A549 (cell line): Measurements from ENCODE around the gene SZT2. TPM values are rescaled to one million over a fixed set of nuclear protein-coding genes. Genes with fewer than 3 reads are reported as not detected.
A peak's percentile ranks its signal among the peaks of the same experiment; 100 is the strongest.

Experiments
- ATAC-seq, 2 experiments: fragments of 200-7000 bp in 1 of 2; fragments of >200 bp in 1 of 2; cut with Nextera tagmentation in 1 of 2; cut with Tn5 transposase in 1 of 2; 3 replicates each; pipeline versions ENCODE4 v1.8.0 to v1.9.1; 2018 to 2020; ENCODE audit warnings: mild to moderate bottlenecking in 1 of 2, moderate library complexity in 1 of 2
- CTCF ChIA-PET: fragments of 300-600 bp; sonication (Branson Sonifier 250); formaldehyde crosslinking; extraction: SDS; loops from one replicate; lab custom pipeline; 2021; ENCODE audit warnings: antibody characterized with exemption, inconsistent platforms; lab: Yijun Ruan, JAX
- POLR2A ChIA-PET: fragments of 350-600 bp; formaldehyde crosslinking; extraction: SDS; loops from one replicate; lab custom pipeline; 2021; ENCODE audit warnings: antibody characterized with exemption, inconsistent platforms; lab: Yijun Ruan, JAX
- DNase-seq, 2 experiments: peaks; one replicate each; pipeline versions ENCODE4 v3.0.0 to v3.0.0-alpha.2; 2011 to 2016; ENCODE audit warnings: low read depth in 1 of 2, low spot score in 1 of 2
- FAIRE-seq: peaks from 2 replicates; lab custom pipeline; 2011; peaks lifted over from hg19 to GRCh38; lab: Jason Lieb, UNC
- H3K27ac ChIP-seq, 2 experiments: fragments of >200 bp; sonication (Bioruptor Twin); formaldehyde crosslinking; 3 replicates each; pipeline ENCODE4 v1.5.1; 2016 to 2017
- H3K4me1 ChIP-seq: fragments of >200 bp; sonication (Bioruptor Twin); formaldehyde crosslinking; 3 replicates; pipeline ENCODE4 v1.6.1; 2016
- H3K4me2 ChIP-seq: fragments of >200 bp; sonication (Bioruptor Twin); formaldehyde crosslinking; 3 replicates; pipeline ENCODE4 v1.6.1; 2016
- H3K4me3 ChIP-seq: fragments of >200 bp; sonication (Bioruptor Twin); formaldehyde crosslinking; 3 replicates; pipeline ENCODE4 v1.5.1; 2016
- H3K9me3 ChIP-seq: fragments of >200 bp; sonication (Bioruptor Twin); formaldehyde crosslinking; 3 replicates; pipeline ENCODE4 v1.6.1; 2016
- BHLHE40 ChIP-seq: IDR thresholded peaks from 2 replicates; pipeline ENCODE4 v1.6.1; 2012; ENCODE audit warnings: low read depth, low read length, inconsistent platforms
- EHF ChIP-seq: fragments of 250-450 bp; sonication (Bioruptor Pico); IDR thresholded peaks from 2 replicates; pipeline ENCODE4 v1.5.0; 2020; ENCODE audit warnings: mild to moderate bottlenecking
- FOSB ChIP-seq: fragments of 250-450 bp; sonication (Bioruptor Pico); IDR thresholded peaks from 2 replicates; pipeline ENCODE4 v1.5.0; 2020; ENCODE audit warnings: mild to moderate bottlenecking, moderate library complexity
- FOSL2 ChIP-seq, 2 experiments: fragments of 450-650 bp in 1 of 2; fragments of >200 bp in 1 of 2; sonication (Bioruptor Twin) in 1 of 2; formaldehyde crosslinking; IDR thresholded peaks; 2 replicates each; pipeline versions ENCODE4 v1.5.0 to v1.6.1; 2016 to 2020; ENCODE audit warnings: mild to moderate bottlenecking in 1 of 2, moderate library complexity in 1 of 2
- GATA3 ChIP-seq: IDR thresholded peaks from 2 replicates; pipeline ENCODE4 v1.6.1; 2012; ENCODE audit warnings: borderline replicate concordance
- HOXA7 ChIP-seq: fragments of 250-450 bp; sonication (Bioruptor Pico); IDR thresholded peaks from 2 replicates; pipeline ENCODE4 v1.5.0; 2020; ENCODE audit warnings: mild to moderate bottlenecking, moderate library complexity
- JUN ChIP-seq, 2 experiments: fragments of >200 bp; sonication (Bioruptor Twin); formaldehyde crosslinking; IDR thresholded peaks; 2 replicates in 1 of 2; 3 replicates in 1 of 2; pipeline ENCODE4 v1.6.1; 2016 to 2017
- KDM5A ChIP-seq: fragments of 200-600 bp; sonication (generic); IDR thresholded peaks from 2 replicates; pipeline ENCODE4 v1.6.1; 2016; ENCODE audit warnings: antibody characterized with exemption, mild to moderate bottlenecking
- MAZ ChIP-seq: fragments of 150-350 bp; IDR thresholded peaks from 2 replicates; pipeline ENCODE4 v1.6.1; 2014; ENCODE audit warnings: antibody characterized with exemption, low read depth, low read length, borderline replicate concordance
- RNF2 ChIP-seq: fragments of 200-600 bp; sonication (generic); IDR thresholded peaks from 2 replicates; pipeline ENCODE4 v1.6.1; 2016; ENCODE audit warnings: low read depth, mild to moderate bottlenecking, antibody characterized with exemption, moderate library complexity, borderline replicate concordance
- SREBF2 ChIP-seq: fragments of 450-650 bp; IDR thresholded peaks from 2 replicates; pipeline ENCODE4 v1.6.1; 2014; ENCODE audit warnings: mild to moderate bottlenecking, moderate library complexity
- TFCP2L1 ChIP-seq: fragments of 250-450 bp; sonication (Bioruptor Pico); IDR thresholded peaks from 2 replicates; pipeline ENCODE4 v1.5.0; 2021; ENCODE audit warnings: mild to moderate bottlenecking
- ZC3H11A ChIP-seq: fragments of 450-650 bp; IDR thresholded peaks from 2 replicates; pipeline ENCODE4 v1.6.1; 2014; ENCODE audit warnings: antibody characterized with exemption, mild to moderate bottlenecking
- ZNF302 ChIP-seq: fragments of 250-450 bp; sonication (Bioruptor Pico); IDR thresholded peaks from 2 replicates; pipeline ENCODE4 v1.9.0; 2021; ENCODE audit warnings: inconsistent platforms, mild to moderate bottlenecking, moderate library complexity
- WGBS: methylation state at CpG from one replicate; pipeline ENCODE4 v1.1.6; 2017; ENCODE audit errors: missing lambda C conversion rate; 5-methylcytosine and 5-hydroxymethylcytosine counted together
- polyA plus RNA-seq, 4 experiments: library from polyadenylated mRNA; depleted of rRNA in 3 of 4; stranded (reverse); fragments of >200 nt; fragmentation: RNase III in 1 of 4; extraction: RNeasy Plus Mini Kit Qiagen cat#74134 plus additional on column Dnase treatment in 1 of 4; gene quantifications; 2 replicates in 3 of 4; 3 replicates in 1 of 4; pipeline ENCODE4 v1.2.3, GENCODE V29; 2011 to 2017
- TF ChIP-seq, protein P1 (sequence below): fragments of 450-650 bp; IDR thresholded peaks from 2 replicates; pipeline ENCODE4 v1.6.1; 2014; ENCODE audit warnings: antibody characterized with exemption
- TF ChIP-seq, protein P2 (sequence below): fragments of >200 bp; sonication (Bioruptor Twin); formaldehyde crosslinking; IDR thresholded peaks from 3 replicates; pipeline ENCODE4 v1.6.1; 2016
- TF ChIP-seq, protein P3 (sequence below): fragments of 250-450 bp; sonication (Bioruptor Pico); IDR thresholded peaks from 2 replicates; pipeline ENCODE4 v1.5.0; 2021; ENCODE audit warnings: mild to moderate bottlenecking, moderate library complexity, borderline replicate concordance
- TF ChIP-seq, protein P4 (sequence below): fragments of >200 bp; sonication (Bioruptor Twin); formaldehyde crosslinking; IDR thresholded peaks from 3 replicates; pipeline ENCODE4 v1.5.1; 2016
- TF ChIP-seq, protein P5 (sequence below): fragments of >200 bp; sonication (Bioruptor Twin); formaldehyde crosslinking; IDR thresholded peaks from 2 replicates; pipeline ENCODE4 v1.6.1; 2016

The SZT2 gene
- polyA plus RNA-seq, 2 of the 4 experiments (the other 2 are of a cell fraction) = 6.1 to 6.5 TPM

DNA sequence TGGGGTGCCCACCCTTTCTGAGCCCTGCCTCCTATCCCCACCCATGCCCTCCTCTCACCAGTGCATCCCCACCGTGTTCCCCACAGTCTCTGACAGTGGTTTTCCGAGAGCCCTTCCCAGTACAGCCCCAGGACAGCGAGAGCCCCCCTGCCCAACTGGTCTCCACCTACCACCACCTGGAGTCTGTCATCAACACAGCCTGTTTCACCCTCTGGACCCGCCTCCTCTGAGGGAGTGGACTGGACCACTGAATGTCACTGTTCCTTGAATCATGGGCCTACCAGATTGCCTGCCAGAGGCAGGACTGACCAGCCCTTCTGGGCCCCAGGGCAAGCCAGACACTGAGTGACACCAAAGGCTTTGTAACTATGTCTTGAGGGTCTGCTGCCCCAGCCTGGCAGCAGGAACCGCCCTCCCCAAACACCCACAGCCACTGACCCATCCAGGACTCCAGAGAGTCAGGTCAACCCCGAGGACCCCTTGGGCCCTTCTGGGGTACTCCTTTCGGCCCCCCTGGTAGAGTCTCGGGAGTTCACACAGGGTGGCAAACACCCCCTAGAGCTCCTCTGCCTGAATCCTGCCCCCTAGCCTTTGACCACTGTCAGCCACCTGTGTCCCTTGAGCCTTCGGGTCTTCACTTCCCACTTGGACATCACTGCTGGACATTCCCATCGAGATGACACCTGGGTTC lies 60.7 kb downstream of the SZT2 start:
- TF ChIP-seq HOXA7 (CRISPR knock-in tag) = no peak
- TF ChIP-seq, protein P1, sequence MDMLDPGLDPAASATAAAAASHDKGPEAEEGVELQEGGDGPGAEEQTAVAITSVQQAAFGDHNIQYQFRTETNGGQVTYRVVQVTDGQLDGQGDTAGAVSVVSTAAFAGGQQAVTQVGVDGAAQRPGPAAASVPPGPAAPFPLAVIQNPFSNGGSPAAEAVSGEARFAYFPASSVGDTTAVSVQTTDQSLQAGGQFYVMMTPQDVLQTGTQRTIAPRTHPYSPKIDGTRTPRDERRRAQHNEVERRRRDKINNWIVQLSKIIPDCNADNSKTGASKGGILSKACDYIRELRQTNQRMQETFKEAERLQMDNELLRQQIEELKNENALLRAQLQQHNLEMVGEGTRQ = no peak
- TF ChIP-seq RNF2 = no peak
- TF ChIP-seq SREBF2 = no peak
- TF ChIP-seq KDM5A = no peak
- TF ChIP-seq GATA3 = no peak
- TF ChIP-seq EHF (CRISPR knock-in tag) = no peak
- DNase-seq = no peak
- ATAC-seq = no peak
- no peaks in the 10 kb centered on the region for H3K9me3 ChIP-seq
- H3K27ac ChIP-seq = no peak overlapping the region
- CTCF ChIA-PET = interaction anchor here (0.9 kb wide), 1 partner anchor 79 kb away, joined by 3 read pairs; no protein-coding TSS in a partner anchor
- H3K4me2 ChIP-seq = no peak overlapping the region
- WGBS = 95% methylated on average over 9 of the region's 10 CpGs
- no peak overlapping the region for H3K4me3 ChIP-seq
- POLR2A ChIA-PET = no interaction called here
- peaks cover 10% of the 10 kb centered on the region; the same call in 2 of the 3 replicates for H3K4me1 ChIP-seq
- FAIRE-seq = no peak

DNA sequence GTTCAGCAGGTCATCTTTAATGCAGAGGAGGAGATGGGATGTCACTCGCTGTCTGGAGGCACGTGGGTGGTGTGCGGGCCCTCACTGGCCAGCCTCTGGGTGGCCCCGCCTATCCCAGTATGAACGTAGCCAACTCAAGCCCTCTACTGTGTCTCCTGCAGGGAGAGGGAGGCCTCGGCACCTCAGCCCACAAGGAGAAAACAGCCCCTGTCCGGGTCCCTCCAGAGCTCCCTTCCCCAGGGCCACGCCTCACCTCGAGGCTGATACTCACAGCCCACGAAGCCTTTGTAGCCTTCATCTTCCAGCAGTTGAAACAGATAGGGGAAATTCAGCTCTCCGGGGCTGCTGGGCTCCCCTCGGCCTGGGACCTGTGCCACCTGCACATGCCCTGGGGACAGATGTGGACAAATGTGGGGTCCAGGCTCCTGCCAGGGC lies 61.5 kb downstream of the SZT2 start:
- Histone ChIP-seq H3K4me1 (peaks cover 10% of the 10 kb centered on the region; the same call in 2 of the 3 replicates), H3K9me3 (no peaks in the 10 kb centered on the region), H3K27ac (no peak overlapping the region), H3K4me2 (no peak overlapping the region), H3K4me3 (no peak overlapping the region)
- peak in 1 of 2 experiments; percentile 9; a peak in 1 of 6 replicates for ATAC-seq
- POLR2A ChIA-PET = no interaction called here
- CTCF ChIA-PET = interaction anchor here (0.9 kb wide), 1 partner anchor 78 kb away, joined by 3 read pairs; no protein-coding TSS in a partner anchor
- no peak for FAIRE-seq
- no peak for DNase-seq
- WGBS = no CpG with 5 or more reads among the region's 12 CpGs
- TF ChIP-seq TFCP2L1 = no peak
- TF ChIP-seq JUN (IDR thresholded peaks at IDR 0.05) = no peak
- no peak for TF ChIP-seq ZC3H11A
- TF ChIP-seq, protein P2, sequence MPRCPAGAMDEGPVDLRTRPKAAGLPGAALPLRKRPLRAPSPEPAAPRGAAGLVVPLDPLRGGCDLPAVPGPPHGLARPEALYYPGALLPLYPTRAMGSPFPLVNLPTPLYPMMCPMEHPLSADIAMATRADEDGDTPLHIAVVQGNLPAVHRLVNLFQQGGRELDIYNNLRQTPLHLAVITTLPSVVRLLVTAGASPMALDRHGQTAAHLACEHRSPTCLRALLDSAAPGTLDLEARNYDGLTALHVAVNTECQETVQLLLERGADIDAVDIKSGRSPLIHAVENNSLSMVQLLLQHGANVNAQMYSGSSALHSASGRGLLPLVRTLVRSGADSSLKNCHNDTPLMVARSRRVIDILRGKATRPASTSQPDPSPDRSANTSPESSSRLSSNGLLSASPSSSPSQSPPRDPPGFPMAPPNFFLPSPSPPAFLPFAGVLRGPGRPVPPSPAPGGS = no peak
- TF ChIP-seq KDM5A = no peak
- TF ChIP-seq, protein P3, sequence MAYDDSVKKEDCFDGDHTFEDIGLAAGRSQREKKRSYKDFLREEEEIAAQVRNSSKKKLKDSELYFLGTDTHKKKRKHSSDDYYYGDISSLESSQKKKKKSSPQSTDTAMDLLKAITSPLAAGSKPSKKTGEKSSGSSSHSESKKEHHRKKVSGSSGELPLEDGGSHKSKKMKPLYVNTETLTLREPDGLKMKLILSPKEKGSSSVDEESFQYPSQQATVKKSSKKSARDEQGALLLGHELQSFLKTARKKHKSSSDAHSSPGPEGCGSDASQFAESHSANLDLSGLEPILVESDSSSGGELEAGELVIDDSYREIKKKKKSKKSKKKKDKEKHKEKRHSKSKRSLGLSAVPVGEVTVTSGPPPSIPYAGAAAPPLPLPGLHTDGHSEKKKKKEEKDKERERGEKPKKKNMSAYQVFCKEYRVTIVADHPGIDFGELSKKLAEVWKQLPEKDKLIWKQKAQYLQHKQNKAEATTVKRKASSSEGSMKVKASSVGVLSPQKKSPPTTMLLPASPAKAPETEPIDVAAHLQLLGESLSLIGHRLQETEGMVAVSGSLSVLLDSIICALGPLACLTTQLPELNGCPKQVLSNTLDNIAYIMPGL (CRISPR knock-in tag) = no peak
- TF ChIP-seq, protein P4, sequence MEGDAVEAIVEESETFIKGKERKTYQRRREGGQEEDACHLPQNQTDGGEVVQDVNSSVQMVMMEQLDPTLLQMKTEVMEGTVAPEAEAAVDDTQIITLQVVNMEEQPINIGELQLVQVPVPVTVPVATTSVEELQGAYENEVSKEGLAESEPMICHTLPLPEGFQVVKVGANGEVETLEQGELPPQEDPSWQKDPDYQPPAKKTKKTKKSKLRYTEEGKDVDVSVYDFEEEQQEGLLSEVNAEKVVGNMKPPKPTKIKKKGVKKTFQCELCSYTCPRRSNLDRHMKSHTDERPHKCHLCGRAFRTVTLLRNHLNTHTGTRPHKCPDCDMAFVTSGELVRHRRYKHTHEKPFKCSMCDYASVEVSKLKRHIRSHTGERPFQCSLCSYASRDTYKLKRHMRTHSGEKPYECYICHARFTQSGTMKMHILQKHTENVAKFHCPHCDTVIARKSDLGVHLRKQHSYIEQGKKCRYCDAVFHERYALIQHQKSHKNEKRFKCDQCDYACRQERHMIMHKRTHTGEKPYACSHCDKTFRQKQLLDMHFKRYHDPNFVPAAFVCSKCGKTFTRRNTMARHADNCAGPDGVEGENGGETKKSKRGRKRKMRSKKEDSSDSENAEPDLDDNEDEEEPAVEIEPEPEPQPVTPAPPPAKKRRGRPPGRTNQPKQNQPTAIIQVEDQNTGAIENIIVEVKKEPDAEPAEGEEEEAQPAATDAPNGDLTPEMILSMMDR = no peak

DNA sequence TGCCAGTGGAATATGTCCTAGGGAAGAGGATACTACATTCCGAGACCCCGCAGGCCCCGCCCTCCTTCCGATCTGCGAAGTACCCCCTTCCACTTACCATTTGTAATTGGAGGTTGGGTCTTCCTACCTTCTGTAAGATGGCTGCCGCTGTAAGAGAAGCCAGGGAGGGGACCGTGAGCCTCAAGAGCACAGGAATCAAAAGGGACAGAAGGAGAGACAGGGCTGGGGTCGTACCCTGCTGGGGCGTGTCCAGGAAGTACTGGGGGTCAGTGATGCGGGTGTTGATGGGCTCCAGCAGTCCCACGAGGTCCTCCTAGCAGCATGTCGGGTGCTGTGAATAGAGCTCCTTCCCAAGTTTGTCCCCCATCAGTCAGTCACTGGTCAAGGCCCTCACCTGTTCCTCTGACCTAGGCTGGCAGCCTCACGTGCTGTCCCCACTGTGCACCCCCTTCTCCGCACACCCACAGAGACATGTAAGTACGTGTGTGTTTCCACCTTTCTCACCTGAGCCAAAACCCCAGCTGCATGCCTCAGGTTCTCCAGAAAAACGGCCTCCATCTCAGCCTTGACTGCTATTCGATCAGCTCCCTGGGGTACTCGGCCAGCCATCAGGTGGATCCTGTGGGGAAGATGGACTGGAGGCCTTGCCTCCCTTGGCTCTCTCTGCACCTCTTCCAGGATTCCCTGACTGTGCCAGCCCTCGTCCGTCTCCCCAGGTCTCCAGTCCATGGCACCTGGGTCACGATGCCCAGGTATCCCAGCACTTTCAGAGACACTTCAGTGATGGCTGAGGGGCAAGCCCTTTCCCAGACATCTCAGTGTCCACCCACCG lies 62.2 kb downstream of the SZT2 start:
- POLR2A ChIA-PET = no interaction called here
- CTCF ChIA-PET = no interaction called here
- no peak overlapping the region for H3K27ac ChIP-seq
- H3K4me3 ChIP-seq = no peak overlapping the region
- no peak for DNase-seq
- no peak overlapping the region for H3K4me2 ChIP-seq
- no peaks in the 10 kb centered on the region; the same call in 2 of the 3 replicates for H3K9me3 ChIP-seq
- no peak for FAIRE-seq
- no peak for ATAC-seq
- 94% methylated on average over 22 of the region's 22 CpGs for WGBS
- peaks cover 10% of the 10 kb centered on the region; the same call in 2 of the 3 replicates for H3K4me1 ChIP-seq
- TF ChIP-seq GATA3 (no peak), TFCP2L1 (no peak), ZNF302 (CRISPR knock-in tag) (no peak), BHLHE40 (no peak), FOSL2 (IDR thresholded peaks at IDR 0.05) (no peak), FOSL2 (CRISPR knock-in tag; IDR thresholded peaks at IDR 0.05) (no peak), MAZ (no peak), FOSB (no peak)
- TF ChIP-seq, protein P3 (CRISPR knock-in tag) = no peak
- TF ChIP-seq, protein P5, sequence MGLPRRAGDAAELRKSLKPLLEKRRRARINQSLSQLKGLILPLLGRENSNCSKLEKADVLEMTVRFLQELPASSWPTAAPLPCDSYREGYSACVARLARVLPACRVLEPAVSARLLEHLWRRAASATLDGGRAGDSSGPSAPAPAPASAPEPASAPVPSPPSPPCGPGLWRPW = no peak
